Ecto neural progenitor cell (in vitro differentiated cells): ENCODE results near the gene SHISAL2B.
A peak's percentile ranks its signal among the peaks of the same experiment; 100 is the strongest.
"Not testable (repeated sequence)": the region's sequence is repeated elsewhere in the genome, so short reads cannot be mapped to it uniquely, and the experiment has no call there.

ENCODE experiments used
- DNase-seq: peaks from one replicate; pipeline ENCODE4 v3.0.0-alpha.2; 2018; ENCODE audit warnings: low spot score

Gene SHISAL2B

DNA sequence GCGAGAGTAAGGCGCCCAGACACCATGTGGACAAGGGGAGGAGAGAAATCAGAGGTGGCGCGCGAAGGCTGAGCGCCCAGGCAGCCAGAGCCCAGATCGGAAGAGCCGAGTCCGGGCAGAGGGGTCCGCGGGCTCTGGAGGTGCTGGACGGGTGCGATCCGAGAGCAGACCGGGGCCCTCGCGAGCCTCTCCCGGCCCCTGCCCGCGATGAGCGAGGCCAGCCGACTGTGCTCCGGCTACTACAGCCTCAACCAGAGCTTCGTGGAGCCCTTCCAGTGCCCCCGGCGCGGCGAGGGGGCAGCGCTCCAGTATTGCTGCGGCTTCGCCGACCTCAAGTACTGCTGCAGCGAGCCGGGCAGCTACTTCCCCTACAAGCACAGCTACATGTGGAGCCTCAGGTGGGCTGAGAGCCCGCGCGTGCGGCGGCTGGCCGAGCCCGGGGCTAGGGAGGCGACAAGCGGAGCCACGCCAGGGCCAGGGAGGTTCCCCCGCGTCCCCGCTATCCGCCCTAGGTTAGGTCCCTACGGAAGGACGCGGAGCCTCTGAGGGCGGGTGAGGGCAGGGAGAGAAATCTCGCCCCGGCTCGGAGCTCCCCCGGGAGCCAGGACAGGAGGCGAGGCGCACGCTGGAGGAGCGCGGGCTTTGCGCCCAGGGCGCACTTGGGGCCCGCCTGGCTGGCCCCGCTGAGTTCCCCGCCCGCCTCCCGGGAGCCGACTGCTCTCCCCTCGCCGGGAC lies at the start of gene SHISAL2B:
Gene SHISAL2B, plus strand, starts transcription at position 87 of the 735 bp plus-strand sequence. Its CDS starts 121 bp downstream, at position 208.
- DNase-seq: peak; percentile 83

GRCh38 chr5:64644831-64645230 lies 45.5 kb upstream of the SHISAL2B start:
- DNase-seq: no peak

DNA sequence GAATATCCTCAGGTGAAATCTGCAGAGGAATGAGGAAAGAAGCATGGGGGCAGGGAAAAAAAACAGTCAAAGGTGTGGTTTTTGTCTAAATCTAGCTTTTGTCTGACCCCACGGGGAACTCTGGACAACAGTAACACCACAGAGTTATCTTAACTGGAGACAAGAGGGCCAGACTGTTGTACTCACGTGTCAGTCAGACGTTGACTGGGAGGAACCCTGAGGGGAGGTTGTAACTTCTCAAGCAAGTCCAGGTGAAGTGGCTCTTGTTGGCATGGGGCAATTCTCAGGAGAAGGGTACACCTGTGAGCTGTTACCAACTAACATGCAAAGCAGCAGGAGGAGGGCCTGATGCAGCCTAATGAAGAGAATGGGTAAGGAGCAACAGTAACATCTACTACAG lies 44.1 kb upstream of the SHISAL2B start:
- DNase-seq: no peak

DNA sequence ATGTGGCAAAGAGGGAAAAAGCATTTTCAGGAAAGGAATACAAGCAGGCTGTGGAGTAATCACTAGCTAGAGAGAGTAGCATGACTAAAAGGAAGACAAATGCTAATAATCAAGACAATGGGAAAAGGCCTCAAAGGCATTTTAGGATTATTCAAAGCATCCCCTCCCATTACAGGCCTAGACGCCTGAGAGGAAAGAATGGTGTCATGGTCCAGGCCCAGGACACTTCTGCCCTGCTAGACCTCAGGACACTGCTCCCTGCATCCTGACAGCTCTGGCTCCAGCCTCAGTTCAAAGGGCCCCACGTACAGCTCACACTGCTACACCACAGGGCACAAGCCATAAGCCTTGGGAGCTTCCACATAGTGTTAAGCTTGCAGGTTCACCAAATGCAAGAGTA lies 40.8 kb upstream of the SHISAL2B start:
- DNase-seq: no peak

DNA sequence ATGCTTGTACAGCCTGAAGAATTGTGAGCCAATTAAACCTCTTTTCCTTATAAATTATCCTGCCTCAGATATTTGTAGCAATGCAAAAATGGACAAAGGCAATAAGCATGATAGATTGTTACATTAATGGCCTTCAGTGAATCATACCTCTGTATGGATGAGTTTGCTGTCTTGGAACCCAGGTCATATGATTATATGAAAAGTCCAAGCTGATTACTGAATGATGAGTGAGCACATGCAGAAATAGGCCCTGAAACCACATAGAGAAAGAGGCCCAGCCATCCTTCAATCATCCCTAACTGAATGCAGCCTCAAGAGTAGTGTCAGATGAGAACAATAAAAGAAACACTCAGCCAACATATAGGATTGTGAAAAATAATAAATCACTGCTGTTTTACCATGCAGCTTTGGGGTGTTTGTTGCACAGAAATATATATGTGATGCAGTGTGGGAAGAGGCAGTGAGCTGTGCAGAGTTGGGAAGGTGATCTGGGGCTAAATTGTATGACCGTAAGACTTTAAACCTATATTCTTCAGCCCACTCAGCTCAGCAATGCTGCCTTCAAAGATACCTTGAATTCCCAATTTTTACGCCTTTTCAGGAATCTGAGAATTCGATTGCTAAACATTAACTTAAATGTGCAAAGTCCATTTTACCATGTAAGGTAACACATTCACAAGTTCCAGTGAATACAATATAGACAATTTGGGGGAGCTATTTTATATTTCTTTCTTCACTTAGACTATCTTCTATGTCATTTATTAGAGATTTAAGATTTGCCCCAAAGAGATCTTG lies 36.3 kb upstream of the SHISAL2B start:
- DNase-seq: no peak

GRCh38 chr5:64654561-64654938 lies 35.8 kb upstream of the SHISAL2B start:
- no peak for DNase-seq

DNA sequence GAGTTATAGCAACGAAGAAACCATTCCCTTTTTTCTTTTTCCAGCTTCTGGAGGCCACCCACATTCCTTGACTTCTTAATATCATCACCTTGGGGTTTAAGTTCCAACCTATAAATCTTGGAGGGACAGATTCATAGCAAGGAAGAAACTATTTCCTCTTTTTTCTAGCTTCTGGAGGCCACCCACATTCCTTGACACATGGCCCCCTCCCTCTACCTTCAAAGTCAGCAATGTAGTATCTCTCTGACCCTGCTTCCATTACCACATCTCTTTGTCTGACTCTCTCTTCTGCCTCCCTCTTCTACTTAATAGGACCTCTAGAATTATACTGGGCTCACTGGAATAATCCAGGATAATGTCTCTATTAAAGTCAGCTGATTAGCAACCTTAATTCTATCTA lies 34.7 kb upstream of the SHISAL2B start:
- no peak for DNase-seq

DNA sequence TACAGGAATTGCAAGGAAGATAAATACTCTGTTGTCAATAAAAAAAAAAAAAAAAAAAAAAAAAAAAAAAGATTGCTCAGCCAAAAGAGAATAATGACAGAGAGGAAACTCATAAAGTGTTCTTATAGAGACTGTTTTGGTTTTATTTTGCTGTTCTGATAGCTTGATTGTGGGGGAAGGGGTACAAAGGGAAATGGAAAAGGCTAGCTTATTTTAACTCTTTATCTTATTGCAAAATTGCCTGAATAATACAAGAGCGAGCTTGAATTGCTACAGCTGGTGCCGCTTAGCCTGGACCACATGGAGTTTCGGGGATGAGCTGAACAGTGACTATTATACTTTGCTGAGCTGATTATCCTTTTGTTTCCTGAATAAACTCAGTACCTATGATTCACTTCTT lies 31.0 kb upstream of the SHISAL2B start:
- DNase-seq: no peak

DNA sequence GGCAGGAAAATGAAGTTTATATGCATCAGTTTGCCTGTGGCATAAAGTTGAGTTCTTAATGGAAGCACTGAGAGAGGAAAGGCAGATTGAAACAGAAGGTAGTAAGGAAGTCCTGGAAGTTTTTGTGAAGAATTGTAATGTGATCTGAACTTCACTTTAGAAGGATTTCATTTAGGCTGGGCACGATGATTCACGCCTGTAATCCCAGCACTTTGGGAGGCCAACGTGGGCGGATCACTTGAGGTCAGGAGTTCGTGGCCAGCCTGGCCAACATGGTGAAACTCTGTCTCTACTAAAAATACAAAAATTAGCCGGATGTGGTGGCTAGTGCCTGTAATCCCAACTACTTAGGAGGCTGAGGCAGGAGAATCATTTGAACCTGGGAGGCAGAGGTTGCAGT lies 27.1 kb upstream of the SHISAL2B start:
- DNase-seq: not testable (repeated sequence)

DNA sequence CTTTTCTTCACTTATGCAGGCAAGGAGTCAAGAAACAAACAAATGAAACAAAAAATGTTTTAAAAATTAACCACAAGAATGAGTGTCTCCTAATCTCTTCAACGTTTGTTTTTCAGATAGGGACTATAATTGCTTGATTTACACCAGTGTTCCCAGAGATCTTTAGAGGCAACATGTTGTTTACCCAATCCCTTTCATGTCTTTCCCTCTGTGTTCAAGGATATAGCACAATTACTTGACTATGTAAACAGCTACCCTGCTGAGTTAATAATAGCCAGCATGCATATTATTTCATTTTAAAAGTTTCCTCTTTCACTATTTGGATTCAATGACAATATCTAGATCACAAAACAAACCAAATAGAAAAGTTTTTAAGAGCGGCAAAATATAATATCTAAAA lies 25.1 kb upstream of the SHISAL2B start:
- no peak for DNase-seq

DNA sequence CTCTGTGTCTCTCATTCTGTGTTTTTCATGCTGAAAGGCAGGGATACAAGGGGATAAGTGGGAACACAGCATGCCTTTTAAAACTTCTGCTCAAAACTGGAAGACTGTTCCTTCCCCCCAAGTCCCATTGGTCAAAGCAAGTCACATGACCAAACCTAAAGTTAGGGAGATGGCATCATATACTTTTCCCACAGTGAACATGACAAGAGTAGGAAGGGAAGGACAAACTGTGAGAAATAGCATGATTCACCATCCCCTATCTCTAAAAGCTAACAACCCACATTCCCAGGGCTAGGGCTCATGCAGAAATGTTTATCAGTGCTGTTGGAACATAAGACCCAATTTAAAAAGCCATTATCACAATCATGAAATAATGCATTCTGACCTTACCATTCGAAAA lies 24.2 kb upstream of the SHISAL2B start:
- no peak for DNase-seq

GRCh38 chr5:64667068-64667467 lies 23.2 kb upstream of the SHISAL2B start:
- DNase-seq: no peak

GRCh38 chr5:64670277-64670676 lies 20.0 kb upstream of the SHISAL2B start:
- DNase-seq: no peak

DNA sequence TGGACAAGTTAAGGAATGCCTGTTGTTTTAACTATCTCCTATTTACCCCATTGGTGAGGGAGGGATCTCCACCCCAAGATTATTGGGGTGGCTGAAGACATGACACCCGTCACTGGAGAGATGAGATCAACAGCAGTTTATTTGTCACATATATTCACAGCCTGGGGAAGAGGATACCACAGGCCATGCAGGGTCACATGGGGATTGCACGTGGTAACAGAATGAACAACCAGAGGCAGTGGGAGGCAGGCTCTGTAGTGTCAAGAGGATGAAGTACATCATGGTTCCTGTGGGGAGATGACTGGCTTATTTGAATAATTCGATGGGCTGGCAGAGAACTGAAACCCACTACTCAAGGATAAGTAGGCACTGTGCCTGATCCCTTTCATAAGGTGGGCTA lies 18.6 kb upstream of the SHISAL2B start:
- DNase-seq: no peak

GRCh38 chr5:64678374-64678773 lies 11.9 kb upstream of the SHISAL2B start:
- no peak for DNase-seq

- no peak for DNase-seq
These were observed 10.0 kb upstream of the SHISAL2B start for GRCh38 chr5:64680289-64680688.

DNA sequence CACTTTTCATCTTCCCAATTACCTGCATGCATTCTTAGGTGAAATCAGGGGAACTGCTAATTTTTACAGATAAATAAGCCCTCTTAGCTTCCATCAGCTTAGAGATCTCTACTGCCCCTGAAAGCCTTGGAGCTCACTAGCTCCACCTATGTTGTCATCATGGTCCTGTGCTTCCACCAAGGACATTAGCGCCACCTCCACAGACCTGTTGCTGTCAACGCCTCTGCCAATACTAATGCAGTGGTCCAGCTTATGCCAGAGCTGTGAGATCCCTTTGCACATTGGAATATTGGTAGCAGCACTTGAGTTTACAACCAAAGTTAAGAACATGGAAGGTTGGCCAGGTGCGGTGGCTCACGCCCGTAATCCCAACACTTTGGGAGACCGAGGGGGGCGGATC lies 7.7 kb upstream of the SHISAL2B start:
- DNase-seq: no peak

GRCh38 chr5:64685866-64686265 lies 4.4 kb upstream of the SHISAL2B start:
- DNase-seq: no peak

DNA sequence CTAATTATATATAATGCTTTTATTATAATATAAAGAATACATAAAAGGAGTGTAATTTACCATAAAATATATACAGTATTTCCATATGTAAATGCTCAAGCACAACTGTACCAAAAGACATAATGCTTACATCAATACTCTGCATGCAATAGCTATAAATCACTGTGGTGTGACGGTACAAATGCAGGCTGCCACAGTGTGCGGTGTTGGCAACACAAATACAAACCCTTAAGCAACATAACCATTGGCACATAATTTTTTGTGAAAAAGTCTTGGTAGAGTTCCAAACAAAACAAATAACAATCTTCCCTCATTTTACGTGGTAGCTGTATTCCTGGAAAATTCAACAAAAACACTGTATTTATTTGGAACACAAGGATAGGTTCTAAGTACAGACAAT lies 1.9 kb upstream of the SHISAL2B start:
- no peak for DNase-seq

DNA sequence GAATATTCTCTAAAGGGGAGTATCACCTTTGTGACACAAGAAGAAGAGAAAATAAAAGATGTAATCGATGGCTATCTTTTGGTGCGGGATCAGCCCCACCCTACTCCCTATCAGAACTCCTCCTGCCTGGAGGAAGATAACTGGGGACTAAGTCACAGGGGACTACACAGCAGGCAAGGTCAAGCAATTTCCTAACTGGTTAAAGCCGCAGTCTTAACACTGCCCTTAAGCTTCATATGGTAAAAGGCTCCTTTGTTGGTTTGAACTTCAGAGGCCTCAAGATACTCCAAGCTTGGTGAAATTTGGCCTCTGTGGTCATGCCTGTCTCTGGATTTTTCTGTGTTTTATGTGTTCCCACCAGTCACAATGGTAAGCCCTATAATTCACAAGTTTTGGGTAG lies 1.3 kb upstream of the SHISAL2B start:
- no peak for DNase-seq

DNA sequence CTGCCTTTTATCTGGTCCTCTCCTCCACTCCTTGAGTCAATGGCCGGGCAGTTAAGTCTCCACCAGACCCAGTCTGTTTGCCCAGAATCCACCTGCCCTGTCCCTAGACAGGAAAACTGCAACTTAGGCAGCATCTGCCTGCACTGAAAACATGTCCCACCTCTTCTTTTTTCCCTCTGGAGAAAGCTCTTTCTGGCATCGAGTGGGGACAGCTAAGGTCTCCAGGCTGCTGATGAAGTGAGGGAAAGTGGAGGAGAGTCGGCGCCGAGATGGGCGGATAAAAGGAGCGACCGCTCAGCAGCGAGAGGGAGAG lies 243 bp upstream of the SHISAL2B start:
- DNase-seq: no peak

DNA sequence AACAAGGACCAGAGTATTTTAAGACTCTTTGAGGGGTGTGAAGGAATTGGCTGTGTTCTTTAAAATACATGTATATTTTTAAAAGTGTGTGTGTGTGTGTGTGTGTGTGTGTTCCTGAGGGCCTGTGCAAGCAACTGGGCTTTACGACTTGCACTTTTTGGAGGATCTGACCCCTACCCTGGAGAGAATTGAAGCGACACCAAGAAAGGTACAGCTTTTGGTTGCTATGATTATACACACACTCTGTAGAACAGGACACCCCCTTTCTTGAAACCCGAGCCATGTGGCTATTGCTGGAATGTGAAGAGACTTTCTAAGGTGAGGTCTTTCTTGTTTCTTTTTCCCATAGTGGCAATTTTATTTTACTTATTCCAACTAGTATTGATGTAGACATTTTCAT lies 988 bp downstream of the SHISAL2B start:
- DNase-seq: no peak

DNA sequence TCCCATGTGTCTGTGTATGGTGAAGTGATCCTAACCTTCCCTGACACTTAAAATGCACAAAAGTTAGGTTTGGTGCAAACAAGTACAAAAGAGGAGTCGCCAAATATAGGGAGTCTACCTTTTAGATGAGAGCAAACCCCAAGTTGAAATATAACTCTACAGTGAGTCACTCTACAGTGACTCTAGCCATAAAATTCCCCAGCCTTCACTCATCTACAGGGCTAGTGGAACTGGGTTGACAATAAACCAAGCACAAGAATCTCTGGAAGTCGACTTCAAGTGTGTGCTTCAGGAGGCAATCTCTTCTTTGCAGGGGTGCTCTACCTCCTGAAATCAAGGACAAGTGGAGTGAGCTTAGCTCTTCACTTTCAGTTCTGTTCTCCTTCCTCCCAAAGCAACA lies 3.3 kb downstream of the SHISAL2B start:
- no peak for DNase-seq

DNA sequence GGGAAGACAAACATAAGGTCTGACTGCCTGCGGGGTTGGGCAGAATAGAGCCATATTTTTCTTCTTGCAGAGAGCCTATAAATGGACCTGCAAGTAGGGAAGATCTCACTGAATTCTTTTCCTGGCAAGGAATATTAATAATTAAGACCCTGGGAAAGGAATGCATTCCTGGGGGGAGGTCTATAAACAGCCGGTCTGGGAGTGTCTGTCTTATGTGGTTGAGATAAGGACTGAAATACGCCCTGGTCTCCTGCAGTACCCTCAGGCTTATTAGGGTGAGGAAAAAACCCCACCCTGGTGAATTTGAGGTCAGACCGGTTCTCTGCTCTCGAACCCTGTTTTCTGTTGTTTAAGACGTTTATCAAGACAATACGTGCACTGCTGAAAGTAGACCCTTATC lies 6.1 kb downstream of the SHISAL2B start:
- DNase-seq: not testable (repeated sequence)
